Measurements from ENCODE around the gene DNAH17. TPM values are rescaled to one million over a fixed set of nuclear protein-coding genes. Genes with fewer than 3 reads are reported as not detected.

Gene DNAH17
- total and polyA plus RNA-seq, 7 donors, result 0.04 to 3.5 (median 0.08) TPM

DNA sequence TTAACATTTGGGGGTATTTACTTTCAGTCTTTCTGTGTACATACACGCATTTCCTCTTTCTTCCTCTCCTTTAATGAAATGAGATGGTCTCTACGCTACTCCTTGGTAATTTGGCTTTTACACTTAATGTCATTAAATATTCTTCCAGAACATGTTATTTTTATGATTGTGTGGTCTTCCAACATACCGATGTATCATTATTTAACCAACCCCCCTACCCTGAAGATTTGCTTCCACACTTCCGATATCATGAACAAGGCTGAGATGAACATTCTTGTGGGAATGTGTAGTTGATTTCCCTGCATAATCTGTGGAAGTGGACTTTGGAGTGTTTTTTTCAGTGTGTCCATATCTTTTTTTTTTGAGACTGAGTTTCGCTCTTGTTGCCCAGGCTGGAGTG lies 201.0 kb downstream of the DNAH17 start:
- Histone ChIP-seq H3K4me1 (peaks cover 24% of the 10 kb centered on the region), H3K4me3 (no peak overlapping the region), H3K9me3 (no peaks in the 10 kb centered on the region), H3K27me3 (ENCODE audit: insufficient read depth in 3 of 3, low read length in 2 of 3) (no peaks in the 10 kb centered on the region), H3K27ac (no peak overlapping the region), H3K36me3 (ENCODE audit: insufficient read depth in 1 of 2, low read depth in 1 of 2) (peaks cover 0 to 5% of the 10 kb centered on the region in 2 donors)
- intact Hi-C loops (cut with DNase I), result no loop called here
- TF ChIP-seq, protein P1, sequence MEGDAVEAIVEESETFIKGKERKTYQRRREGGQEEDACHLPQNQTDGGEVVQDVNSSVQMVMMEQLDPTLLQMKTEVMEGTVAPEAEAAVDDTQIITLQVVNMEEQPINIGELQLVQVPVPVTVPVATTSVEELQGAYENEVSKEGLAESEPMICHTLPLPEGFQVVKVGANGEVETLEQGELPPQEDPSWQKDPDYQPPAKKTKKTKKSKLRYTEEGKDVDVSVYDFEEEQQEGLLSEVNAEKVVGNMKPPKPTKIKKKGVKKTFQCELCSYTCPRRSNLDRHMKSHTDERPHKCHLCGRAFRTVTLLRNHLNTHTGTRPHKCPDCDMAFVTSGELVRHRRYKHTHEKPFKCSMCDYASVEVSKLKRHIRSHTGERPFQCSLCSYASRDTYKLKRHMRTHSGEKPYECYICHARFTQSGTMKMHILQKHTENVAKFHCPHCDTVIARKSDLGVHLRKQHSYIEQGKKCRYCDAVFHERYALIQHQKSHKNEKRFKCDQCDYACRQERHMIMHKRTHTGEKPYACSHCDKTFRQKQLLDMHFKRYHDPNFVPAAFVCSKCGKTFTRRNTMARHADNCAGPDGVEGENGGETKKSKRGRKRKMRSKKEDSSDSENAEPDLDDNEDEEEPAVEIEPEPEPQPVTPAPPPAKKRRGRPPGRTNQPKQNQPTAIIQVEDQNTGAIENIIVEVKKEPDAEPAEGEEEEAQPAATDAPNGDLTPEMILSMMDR (IDR thresholded peaks at IDR 0.05), result no peak
- DNase-seq (no peak), ATAC-seq (no peak)
- WGBS, 3 donors, result 83 to 87% (median 87%) methylated on average over 5 of the region's 5 CpGs

DNA sequence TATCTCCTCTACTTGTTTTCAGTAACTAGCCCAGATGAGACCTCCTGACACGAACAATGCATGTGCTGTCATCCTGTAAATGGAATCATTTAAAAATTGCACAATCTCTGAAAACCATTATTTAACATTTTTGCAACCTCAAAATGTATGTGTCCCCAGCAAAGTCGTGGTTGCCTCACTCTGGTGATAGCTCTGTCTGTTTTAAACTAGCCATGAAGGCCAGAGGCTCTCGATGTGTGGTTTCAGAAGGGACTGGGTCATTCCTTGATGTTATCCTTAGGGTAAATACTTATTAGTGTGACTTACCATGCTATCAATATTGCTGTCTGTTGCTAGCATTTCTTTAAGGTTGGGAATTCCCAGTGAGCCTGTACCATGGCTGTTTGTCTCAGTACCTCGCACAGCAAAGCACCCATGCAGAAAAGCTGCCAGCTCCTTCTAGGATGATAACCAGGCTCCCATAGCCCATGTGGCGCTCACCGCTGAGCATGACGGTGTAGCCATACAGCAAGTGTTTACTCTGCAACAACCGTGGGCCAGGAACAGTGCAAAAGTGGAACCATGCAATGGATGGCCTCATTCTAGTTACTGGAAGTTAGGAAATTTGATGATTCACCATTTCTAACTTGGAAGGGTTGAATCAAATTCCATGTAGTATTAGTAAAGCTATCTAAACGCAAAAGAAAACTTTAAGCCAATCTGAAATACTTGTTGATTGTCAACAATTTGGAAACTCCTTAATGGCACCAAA lies 201.6 kb downstream of the DNAH17 start:
- peak overlapping the region; percentile 61 for H3K27ac ChIP-seq
- intact Hi-C loops (cut with DNase I), result no loop called here
- H3K9me3 ChIP-seq, result no peaks in the 10 kb centered on the region
- H3K4me1 ChIP-seq, result peaks cover 18% of the 10 kb centered on the region
- no peaks in the 10 kb centered on the region for H3K27me3 ChIP-seq (ENCODE audit: insufficient read depth in 3 of 3, low read length in 2 of 3)
- H3K4me3 ChIP-seq, result no peak overlapping the region
- peak in 3 of 4 donors; percentile 31 to 44 (median 41) for ATAC-seq
- WGBS, 3 donors, result 59 to 66% (median 62%) methylated on average over 9 of the region's 9 CpGs
- DNase-seq, result peak in 1 of 2 donors; percentile 65
- peaks cover 0 to 5% of the 10 kb centered on the region in 2 donors for H3K36me3 ChIP-seq (ENCODE audit: insufficient read depth in 1 of 2, low read depth in 1 of 2)
- TF ChIP-seq, protein P1 (IDR thresholded peaks at IDR 0.05), result no peak

DNA sequence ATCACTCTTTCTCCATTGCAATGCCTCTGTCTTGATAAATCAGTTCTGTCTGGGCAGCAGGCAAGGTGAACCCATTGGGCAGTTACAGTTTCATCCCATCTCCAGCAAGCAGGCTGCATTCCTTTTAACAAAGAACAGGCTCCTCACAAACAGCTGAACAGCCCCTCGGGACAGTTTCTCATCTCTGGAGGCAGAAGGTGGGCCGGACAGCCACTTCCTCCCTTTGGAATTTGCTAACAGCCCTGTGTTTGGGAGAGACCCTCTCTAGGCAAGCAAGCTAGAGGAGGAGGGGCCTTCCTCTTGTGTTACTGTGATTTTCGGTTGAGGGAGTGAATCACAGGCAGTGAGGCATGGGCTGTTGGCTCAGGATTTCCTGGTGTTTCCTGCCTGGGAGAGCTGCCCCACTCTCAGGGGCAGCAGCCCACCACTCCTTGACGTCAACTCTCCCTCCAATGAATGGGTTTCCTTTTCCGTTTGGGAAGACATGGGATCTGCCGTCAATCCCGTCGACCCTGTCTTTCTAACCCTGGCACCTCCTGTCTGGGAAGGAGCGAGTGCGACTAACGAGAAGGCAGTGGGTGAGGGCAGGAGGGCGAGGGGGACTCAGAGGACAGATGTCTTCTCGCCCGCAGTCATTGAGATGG lies 202.4 kb downstream of the DNAH17 start:
- TF ChIP-seq, protein P1 (IDR thresholded peaks at IDR 0.05), result no peak
- H3K36me3 ChIP-seq (ENCODE audit: insufficient read depth in 1 of 2, low read depth in 1 of 2), result no peaks in the 10 kb centered on the region
- no peaks in the 10 kb centered on the region for H3K9me3 ChIP-seq
- DNase-seq, result no peak
- intact Hi-C loops (cut with DNase I), result no loop called here
- H3K4me1 ChIP-seq, result peaks cover 10% of the 10 kb centered on the region
- no peak overlapping the region for H3K4me3 ChIP-seq
- H3K27me3 ChIP-seq (ENCODE audit: insufficient read depth in 3 of 3, low read length in 2 of 3), result no peaks in the 10 kb centered on the region
- ATAC-seq, result no peak
- 56 to 62% (median 57%) methylated on average over 14 of the region's 14 CpGs for WGBS, 3 donors
- peak overlapping the region; percentile 61 for H3K27ac ChIP-seq

DNA sequence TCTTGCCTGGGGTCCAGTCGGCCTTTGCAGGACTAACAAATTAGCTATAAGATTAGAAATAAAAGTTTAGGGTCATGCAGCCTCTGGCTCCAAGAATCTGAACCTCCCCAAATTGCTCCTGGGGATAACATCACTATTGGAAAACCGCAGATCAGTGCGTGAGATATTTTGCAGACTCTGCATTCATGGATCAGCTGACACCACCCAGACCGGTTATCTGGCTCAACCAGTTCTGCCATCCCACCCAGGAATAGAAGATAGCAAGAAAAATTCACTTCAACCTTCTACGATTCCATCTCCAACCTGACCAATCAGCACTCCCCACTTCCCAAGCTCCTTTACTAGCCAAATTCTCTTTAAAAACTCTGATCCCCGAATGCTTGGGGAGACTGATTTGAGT lies 203.0 kb downstream of the DNAH17 start:
- WGBS, 3 donors, result 62 to 78% (median 68%) methylated on average over 6 of the region's 6 CpGs
- Histone ChIP-seq H3K9me3 (no peaks in the 10 kb centered on the region), H3K36me3 (ENCODE audit: insufficient read depth in 1 of 2, low read depth in 1 of 2) (no peaks in the 10 kb centered on the region), H3K27me3 (ENCODE audit: insufficient read depth in 3 of 3, low read length in 2 of 3) (no peaks in the 10 kb centered on the region), H3K27ac (peak overlapping the region; percentile 9), H3K4me1 (peaks cover 5% of the 10 kb centered on the region), H3K4me3 (no peak overlapping the region)
- no peak for ATAC-seq
- TF ChIP-seq, protein P1 (IDR thresholded peaks at IDR 0.05), result no peak
- DNase-seq, result no peak
- intact Hi-C loops (cut with DNase I), result no loop called here

Other genes with a start within 250 kb of the DNAH17 start
- gene SOCS3, start 217.3 kb downstream of the DNAH17 start, total RNA-seq, result 10 to 100 TPM in 3 of 4 donors, 1 to 10 TPM in 1; 8.5 to 43.5 (median 23.6) TPM
- 10 to 100 TPM in 1 of 3 donors, 1 to 10 TPM in 2; 5.3 to 24.4 (median 7.5) TPM for gene SOCS3, start 217.3 kb downstream of the DNAH17 start, polyA plus RNA-seq
- 10 to 100 TPM; 15.0 to 24.2 (median 20.3) TPM for gene PGS1, start 198.7 kb downstream of the DNAH17 start, total RNA-seq
- 10 to 100 TPM; 10.2 to 16.3 (median 15.5) TPM for gene PGS1, start 198.7 kb downstream of the DNAH17 start, polyA plus RNA-seq
- 10 to 100 TPM; 25.6 to 40.4 (median 34.0) TPM for gene CYTH1, start 204.9 kb upstream of the DNAH17 start, total RNA-seq
- 10 to 100 TPM; 18.7 to 38.0 (median 23.9) TPM for gene CYTH1, start 204.9 kb upstream of the DNAH17 start, polyA plus RNA-seq

All from psoas muscle (tissue), 8 donors.